Measurements from ENCODE around the gene B3GLCT.

GRCh38 chr13:31240921-31241320 lies 41.1 kb downstream of the B3GLCT start:
- TF ChIP-seq CTCF (IDR thresholded peaks at IDR 0.05; ENCODE audit: insufficient read depth, low read depth, low read length) (no peak), EZH2 (IDR thresholded peaks at IDR 0.05; ENCODE audit: insufficient read depth, low read length) (no peak)

Measured in astrocyte (in vitro differentiated cells and primary cell).